Measurements from ENCODE around the gene LITAF.
"Not testable (repeated sequence)": the region's sequence is repeated elsewhere in the genome, so short reads cannot be mapped to it uniquely, and the experiment has no call there.

The LITAF gene

GRCh38 chr16:11576427-11577289, 10.1 kb downstream of the LITAF start:
- no peak for DNase-seq (ENCODE audit: extremely low read depth in 1 of 2, low read depth in 1 of 2)

DNA sequence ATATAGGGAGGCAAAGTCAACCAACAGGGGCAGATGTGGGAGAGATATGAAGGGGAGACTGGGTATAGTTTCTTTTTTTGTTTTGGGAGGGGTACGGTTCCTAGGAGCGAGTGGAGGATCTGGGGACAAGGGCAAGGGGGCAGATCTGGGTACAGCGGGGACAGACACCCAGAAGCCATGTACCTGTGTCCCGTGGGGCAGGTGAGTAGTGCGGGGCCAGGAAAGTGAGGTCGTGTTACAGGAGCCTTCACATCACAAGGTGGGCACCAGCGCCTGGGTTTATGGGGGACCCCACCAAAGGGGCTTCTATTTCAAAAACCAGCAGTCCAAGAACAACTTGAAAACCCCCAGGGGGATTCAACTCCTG, 11.5 kb downstream of the LITAF start:
- DNase-seq (ENCODE audit: extremely low read depth in 1 of 2, low read depth in 1 of 2) = no peak

DNA sequence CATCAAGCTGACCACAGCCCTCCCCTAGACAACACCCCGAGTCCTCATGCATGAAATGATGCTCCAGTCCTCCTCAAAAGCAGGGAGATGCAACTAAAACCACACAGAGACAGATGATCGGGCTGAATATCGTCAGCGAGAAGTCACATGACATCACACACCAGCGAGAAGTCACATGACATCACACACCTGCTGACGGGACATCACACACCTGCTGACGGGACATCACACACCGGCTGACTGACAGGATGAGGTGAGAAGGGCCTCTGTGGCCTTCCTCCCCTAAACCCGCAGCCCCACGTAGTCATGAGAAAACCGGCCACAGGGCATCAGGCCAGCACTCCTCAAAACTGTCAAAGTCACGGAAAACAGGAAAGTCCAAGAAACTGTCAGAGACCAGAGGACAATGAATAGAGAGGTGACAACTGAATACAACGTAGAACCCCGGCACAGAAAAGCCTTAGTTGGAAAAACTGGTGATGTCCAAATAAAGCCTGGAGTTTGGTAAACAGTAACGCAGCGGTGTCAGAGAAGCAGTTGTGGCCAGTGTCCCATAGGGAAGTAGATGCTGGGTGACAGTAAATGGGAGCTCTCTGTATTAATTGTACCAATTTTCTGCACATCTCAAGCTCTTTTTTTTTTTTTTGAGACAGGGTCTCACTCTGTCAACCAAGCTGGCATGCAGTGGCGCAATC, 14.3 kb downstream of the LITAF start:
- no peak for DNase-seq (ENCODE audit: extremely low read depth in 1 of 2, low read depth in 1 of 2)

GRCh38 chr16:11571549-11571948, 15.2 kb downstream of the LITAF start:
- no peak for DNase-seq (ENCODE audit: extremely low read depth in 1 of 2, low read depth in 1 of 2)

DNA sequence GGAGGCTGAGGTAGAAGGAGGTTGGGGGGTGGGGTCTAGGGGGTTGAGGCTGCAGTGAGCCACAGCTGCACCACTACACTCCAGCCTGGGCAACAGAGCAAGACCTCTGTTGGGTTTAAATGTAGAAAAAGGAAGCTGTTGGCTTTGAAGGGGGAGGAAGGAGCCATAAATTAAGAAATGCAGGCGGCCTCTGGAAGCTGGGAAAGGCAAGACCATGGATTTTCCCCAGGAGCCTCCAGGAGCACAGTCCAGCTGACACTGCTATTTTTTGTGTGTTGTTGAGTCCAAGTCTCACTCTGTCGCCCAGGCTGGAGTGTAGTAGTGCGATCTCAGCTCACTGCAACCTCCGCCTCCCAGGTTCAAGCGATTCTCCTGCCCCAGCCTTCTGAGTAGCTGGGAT, 15.9 kb downstream of the LITAF start:
- DNase-seq (ENCODE audit: extremely low read depth in 1 of 2, low read depth in 1 of 2) = no peak

GRCh38 chr16:11570258-11570657, 16.5 kb downstream of the LITAF start:
- DNase-seq (ENCODE audit: extremely low read depth in 1 of 2, low read depth in 1 of 2) = no peak

DNA sequence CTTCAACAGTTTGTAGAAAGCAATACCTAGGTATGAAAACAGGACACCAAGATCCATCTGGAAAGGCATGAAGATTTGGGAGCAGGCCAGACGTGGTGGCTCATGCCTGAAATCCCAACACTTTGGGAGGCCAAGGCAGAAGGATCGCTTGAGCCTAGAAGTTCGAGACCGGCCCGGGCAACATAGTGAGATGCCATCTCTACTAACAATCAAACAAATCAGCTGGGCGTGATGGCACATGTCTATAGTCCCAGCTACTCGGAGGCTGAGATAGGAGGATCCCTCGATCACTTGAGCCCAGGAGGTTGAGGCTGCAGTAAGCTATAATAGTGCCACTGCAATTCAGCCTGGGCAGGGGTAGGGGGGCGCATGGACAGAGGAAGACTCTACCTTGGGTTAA, 20.3 kb downstream of the LITAF start:
- no peak for DNase-seq (ENCODE audit: extremely low read depth in 1 of 2, low read depth in 1 of 2)

DNA sequence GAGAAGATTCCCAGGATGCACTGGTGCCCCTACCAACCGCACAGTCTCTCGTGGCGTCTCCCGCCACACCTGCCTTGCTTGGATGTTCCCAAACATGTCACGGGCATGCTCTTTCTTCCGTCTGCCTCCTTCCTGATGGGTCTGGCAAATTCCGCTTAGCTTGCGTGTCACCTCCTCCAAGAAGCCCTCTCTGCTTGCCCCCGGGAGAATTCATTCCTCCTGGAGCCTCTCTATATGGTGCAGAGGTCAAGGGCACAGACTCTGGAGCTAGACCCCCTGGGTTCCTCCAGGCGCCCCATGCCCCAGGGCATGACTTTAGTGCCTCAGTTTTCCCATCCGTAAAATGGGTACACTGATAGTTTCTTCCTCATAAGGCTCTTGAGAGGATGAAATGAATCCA, 21.1 kb downstream of the LITAF start:
- DNase-seq (ENCODE audit: extremely low read depth in 1 of 2, low read depth in 1 of 2) = no peak

GRCh38 chr16:11564046-11564926, 22.4 kb downstream of the LITAF start:
- no peak for DNase-seq (ENCODE audit: extremely low read depth in 1 of 2, low read depth in 1 of 2)

DNA sequence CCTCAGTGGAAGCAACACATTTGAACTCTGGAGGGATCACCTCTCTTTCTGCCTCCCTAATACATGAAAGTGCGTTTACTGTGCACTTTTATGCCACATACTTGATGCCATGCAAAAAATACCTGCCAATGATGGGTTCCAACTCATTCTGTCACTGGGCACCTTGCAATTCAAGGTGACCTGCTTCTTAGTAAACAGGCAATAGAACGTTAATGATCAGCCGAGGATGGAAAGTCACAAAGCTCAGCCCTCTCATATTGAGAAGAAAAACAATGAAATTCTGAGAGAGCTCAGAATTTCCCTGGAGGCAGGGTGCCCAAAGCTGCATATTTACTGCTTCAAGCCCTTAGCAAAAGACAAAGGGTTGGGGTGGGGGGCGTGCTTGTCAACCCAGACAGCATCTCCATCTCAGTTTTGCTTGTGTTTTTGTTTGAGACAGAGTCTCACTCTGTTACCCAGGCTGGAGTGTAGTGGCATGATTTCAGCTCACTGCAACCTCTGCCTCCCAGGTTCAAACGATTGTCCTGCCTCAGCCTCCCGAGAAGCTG, 23.2 kb downstream of the LITAF start:
- no peak for DNase-seq (ENCODE audit: extremely low read depth in 1 of 2, low read depth in 1 of 2)

GRCh38 chr16:11562941-11563340, 23.8 kb downstream of the LITAF start:
- no peak for DNase-seq (ENCODE audit: extremely low read depth in 1 of 2, low read depth in 1 of 2)

DNA sequence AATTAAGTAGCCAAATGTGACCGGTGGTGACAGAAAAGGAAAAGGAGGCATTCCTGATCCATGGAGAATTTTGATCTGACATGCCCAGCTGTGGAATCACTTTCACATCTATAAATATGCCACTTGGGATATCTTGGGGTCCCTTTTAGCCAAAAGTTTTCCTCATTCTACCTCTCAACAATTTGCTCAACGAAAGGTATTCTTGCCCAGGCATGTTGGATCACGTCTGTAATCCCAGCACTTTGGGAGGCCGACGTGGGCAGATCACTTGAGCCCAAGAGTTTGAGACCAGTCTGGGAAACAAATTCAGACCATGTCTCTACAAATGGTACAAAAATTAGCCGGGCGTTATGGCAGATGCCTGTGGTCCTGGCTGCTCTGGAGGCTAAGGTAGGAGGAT, 24.3 kb downstream of the LITAF start:
- DNase-seq (ENCODE audit: extremely low read depth in 1 of 2, low read depth in 1 of 2) = no peak

GRCh38 chr16:11561856-11562255, 24.9 kb downstream of the LITAF start:
- no peak for DNase-seq (ENCODE audit: extremely low read depth in 1 of 2, low read depth in 1 of 2)

DNA sequence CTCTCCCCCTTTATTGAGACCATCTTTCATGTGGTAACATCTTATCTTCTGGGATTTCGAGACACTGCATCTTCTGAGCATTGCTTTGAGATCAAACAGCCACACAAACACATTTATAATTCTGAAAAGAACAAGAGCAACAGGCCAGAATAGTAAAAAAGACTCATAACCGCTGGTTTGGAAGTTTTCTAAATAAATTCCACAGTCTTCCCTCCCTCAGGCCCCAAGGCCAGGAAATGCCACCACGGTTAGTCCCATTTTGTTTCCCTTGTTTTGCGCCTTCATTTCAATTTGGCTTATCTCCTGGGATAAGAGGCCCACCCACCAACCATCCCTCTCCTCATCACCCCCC, 25.3 kb downstream of the LITAF start:
- DNase-seq (ENCODE audit: extremely low read depth in 1 of 2, low read depth in 1 of 2) = no peak

DNA sequence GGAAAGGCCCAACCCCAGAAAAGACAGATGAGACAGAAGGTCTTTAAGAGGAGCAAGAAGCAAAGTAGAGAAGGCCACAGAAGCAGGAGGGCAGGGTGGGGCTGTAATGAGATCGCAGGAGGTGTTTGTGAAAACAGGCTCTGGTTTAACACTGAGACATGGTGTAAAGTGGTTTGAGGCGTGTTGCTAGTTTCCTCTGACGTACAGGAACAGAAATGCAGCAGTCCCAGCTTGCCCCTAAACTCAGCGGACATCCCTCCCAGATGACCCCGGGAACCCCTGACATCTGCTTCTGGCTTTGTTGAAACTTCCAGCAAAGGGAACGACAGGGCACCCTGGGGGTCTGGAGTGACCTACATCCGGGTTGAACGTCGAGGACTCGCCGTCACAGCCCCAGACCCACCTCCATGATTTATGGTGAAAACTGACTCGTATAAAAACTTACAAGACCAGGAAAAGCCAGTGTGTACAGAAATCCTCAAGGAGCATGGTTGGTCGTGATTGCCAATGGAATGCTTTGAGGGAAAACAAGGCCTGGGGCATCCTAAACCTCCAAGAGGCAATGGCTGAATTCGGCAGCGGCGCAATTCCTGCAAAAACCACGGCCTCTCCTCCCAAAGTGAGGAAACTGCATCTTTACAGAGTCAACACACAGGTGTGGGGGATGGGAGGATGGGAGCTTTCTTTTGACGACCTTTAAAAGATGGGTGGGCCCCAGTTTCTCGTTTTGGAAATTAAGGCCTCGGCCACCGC, 25.8 kb downstream of the LITAF start:
- DNase-seq (ENCODE audit: extremely low read depth in 1 of 2, low read depth in 1 of 2) = peak; percentile 33 to 40

GRCh38 chr16:11558308-11558823, 28.4 kb downstream of the LITAF start:
- DNase-seq (ENCODE audit: extremely low read depth in 1 of 2, low read depth in 1 of 2) = not testable (repeated sequence)

- no peak for DNase-seq (ENCODE audit: extremely low read depth in 1 of 2, low read depth in 1 of 2)
Measured at GRCh38 chr16:11557801-11558200, 28.9 kb downstream of the LITAF start.

DNA sequence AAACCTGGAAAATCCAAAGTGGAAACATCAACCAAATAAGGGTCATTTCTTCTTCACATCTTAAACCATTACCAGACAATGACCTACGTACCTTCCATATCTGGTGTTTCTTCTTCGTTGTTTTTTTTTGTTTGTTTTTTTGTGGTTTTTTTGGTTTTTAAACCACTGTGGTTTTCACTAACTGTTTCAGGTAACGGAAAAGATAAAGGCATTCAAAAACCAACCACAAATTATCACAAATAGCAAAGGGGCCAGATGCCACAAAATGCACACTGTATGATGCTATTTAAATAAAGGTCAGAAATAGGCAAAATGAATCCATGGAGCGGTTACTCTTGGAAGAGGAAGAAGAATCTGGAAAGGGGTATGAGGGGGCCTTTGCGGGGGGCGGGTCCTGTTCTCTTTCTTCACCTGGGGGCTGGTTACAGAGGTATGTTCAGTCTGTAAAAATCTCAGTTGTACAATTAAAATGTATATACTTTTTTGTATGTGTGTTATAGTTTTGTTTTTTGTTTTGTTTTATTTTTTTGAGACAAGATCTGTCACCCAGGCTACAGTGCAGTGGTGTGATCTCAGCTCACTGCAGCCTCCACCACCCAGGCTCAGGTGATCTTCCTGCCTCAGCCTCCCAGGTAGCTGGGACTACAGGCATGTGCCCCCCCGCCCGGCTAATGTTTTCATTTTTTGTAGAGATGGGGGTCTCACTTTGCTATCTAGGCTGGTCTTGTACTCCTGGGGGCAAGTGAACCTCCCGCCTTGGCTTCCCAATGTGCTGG, 29.6 kb downstream of the LITAF start:
- DNase-seq (ENCODE audit: extremely low read depth in 1 of 2, low read depth in 1 of 2) = no peak

- no peak for DNase-seq (ENCODE audit: extremely low read depth in 1 of 2, low read depth in 1 of 2)
Measured at GRCh38 chr16:11556214-11556819, 30.4 kb downstream of the LITAF start.

Data from stimulated activated CD8-positive, alpha-beta memory T cell treated with anti-CD3 and anti-CD28 coated beads, Interleukin-7, amount 100 ng/mL, for 48 hours (primary cell).